Measurements from ENCODE around the gene PNCK.
"Not testable (repeated sequence)": the region's sequence is repeated elsewhere in the genome, so short reads cannot be mapped to it uniquely, and the experiment has no call there.

PNCK gene

DNA sequence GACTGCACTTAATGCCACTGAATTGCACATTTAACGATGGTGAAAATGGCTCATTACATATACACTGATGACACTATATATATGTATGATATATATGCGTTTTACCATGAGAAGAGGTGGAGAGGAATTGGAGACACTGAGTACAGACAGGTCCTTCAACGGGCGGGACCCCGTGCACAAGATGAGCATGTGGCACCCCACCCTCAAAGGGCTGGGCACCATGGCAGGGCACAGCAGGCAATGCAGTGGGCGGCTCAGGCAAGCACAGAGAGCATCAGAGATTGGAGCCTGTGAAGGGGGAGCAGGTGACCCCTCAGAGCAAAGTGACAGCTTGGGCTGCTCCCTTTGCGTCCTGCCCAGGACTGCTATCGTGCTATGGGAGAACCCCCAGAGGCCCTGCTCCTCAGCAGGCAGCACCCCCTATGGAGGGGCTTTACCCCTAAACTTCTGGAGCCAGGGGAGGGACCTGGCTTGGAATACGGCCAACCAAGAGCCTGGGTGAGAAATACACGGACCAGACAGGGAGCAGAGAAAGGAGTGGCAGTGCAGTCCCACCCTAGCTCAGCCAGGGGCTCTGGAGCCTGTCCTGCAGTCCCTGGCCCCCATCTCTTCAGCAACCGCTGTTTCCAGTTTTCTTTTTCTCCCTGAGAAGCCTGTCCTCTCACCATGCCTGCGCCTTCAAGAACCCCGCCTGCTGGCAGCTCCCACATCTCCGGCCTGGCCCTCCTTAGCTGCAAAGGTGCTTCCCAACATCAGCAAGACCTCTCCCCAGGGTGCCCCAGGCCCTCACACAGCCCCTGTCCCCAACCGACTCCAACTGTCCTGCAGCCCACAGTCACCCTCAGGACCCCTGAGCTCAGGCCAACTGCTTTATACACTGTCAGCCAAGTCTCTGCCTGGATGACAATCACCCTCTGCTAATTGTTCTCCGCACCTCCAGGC is 24.6 kb upstream of the PNCK start:
- no peak for DNase-seq

DNA sequence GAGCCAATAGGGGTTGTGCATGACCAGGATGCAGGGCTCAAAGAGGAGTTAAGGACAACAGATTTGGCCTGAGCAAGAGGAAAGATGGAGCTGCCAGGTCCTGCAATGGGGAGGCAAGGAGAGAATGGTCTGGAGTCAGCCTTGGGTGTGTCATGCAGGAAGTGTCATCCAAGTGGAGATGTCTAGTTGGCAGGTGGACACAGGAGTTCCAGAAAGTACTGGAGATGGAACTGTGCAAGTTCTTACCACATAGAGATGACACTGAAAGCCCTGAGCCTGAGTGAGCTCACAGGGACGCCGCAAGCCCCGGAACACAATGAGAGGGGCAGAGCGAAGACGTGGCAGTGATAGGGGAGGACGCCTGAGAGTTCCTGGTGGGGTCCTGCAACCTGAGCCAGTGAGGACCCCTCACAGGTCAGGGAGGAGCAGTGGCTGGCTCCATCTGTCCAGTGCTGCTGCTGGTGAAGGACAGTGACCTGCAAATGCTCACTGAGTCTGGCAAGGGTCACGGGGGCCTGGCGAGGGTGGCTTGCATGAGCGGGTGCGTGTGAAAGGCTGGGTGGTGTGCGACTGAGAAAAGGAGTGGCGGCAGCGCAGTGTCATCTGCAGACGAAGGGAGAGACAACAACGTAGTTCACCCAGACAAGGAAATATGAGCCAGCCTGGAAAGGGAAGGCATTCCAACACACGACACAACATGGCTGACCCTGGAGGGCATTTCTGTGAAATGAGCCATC is 23.5 kb upstream of the PNCK start:
- not testable (repeated sequence) for DNase-seq

DNA sequence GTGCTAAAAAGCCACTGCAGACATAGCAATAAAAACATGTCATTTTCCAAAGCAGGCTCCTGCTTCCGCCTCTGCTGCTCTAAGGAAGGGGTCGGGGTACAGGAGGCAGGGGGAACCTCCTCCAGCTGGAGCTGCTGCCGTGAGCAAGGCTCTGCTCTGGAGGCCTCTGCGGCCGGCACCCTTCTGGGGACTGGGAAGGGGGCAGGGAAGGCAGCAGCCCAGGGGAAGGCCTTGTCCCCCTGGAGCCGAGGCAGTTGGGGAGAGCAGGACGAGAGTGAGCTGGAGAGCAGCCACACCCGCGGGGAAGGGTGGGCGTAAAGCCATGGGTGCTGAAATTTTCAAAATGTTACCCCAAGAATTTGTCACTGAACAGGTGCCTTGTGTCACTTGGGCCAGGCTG is 22.9 kb upstream of the PNCK start:
- not testable (repeated sequence) for DNase-seq

DNA sequence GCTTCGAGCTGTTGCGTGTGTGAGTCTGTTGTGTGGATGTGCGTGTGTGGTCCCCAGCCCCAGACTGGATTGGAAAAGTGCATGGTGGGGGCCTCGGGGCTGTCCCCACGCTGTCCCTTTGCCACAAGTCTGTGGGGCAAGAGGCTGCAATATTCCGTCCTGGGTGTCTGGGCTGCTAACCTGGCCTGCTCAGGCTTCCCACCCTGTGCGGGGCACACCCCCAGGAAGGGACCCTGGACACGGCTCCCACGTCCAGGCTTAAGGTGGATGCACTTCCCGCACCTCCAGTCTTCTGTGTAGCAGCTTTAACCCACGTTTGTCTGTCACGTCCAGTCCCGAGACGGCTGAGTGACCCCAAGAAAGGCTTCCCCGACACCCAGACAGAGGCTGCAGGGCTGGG is 22.5 kb upstream of the PNCK start:
- no peak for DNase-seq

DNA sequence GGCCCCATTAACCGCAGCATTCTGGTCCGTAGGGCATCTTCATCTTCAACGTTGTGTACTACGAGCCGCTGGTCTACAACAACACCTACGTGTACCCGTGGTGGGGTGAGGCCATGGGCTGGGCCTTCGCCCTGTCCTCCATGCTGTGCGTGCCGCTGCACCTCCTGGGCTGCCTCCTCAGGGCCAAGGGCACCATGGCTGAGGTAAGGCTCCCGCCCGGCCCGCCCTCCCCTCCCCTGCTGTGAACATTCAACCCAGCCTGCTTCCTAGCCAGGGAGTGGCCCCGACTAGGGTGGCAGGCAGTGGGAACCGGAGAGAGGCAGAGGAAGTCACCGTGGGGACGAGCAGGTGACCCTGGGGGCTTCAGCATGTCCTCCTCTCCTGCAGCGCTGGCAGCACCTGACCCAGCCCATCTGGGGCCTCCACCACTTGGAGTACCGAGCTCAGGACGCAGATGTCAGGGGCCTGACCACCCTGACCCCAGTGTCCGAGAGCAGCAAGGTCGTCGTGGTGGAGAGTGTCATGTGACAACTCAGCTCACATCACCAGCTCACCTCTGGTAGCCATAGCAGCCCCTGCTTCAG is 21.2 kb upstream of the PNCK start:
- no peak for DNase-seq

DNA sequence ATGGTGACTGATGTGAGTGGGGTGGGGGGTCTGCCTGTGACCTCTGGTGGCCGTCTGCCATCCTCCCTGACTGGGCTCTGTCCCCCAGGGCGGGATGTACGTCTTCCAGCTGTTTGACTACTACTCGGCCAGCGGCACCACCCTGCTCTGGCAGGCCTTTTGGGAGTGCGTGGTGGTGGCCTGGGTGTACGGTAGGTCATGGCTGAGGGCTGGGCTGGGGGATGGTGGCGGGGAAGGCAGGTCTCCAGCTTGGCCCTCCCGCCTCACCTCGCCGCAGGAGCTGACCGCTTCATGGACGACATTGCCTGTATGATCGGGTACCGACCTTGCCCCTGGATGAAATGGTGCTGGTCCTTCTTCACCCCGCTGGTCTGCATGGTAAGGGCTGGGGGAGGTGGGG is 20.6 kb upstream of the PNCK start:
- not testable (repeated sequence) for DNase-seq

DNA sequence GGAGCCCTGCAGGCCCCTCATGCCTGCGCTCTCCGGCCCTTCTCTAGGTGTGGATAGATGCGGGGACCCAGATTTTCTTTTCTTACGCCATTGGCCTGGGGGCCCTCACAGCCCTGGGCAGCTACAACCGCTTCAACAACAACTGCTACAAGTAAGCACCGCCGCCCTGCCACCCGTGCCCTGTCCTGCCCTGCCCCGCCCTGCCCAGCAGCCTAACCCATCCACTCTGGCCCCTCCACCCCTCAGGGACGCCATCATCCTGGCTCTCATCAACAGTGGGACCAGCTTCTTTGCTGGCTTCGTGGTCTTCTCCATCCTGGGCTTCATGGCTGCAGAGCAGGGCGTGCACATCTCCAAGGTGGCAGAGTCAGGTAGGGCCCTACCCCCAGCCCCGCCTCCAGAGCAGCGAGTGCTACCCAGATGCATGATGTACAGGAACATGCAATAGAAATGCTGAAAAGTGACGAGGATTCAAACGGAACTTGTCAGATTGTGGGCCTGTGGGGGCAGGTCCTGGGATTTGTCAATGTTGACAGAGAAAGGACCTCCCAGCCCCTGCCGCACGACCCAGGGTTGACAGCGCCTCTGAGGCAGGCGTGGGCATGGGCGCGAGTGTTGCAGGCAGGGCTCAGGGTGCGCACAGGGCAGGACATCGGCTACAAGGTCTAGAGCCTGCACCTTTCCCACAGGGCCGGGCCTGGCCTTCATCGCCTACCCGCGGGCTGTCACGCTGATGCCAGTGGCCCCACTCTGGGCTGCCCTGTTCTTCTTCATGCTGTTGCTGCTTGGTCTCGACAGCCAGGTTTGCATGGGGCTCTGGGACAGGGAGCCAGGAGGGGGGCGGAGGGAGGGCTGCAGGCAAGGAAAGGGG is 19.8 kb upstream of the PNCK start:
- DNase-seq: no peak

DNA sequence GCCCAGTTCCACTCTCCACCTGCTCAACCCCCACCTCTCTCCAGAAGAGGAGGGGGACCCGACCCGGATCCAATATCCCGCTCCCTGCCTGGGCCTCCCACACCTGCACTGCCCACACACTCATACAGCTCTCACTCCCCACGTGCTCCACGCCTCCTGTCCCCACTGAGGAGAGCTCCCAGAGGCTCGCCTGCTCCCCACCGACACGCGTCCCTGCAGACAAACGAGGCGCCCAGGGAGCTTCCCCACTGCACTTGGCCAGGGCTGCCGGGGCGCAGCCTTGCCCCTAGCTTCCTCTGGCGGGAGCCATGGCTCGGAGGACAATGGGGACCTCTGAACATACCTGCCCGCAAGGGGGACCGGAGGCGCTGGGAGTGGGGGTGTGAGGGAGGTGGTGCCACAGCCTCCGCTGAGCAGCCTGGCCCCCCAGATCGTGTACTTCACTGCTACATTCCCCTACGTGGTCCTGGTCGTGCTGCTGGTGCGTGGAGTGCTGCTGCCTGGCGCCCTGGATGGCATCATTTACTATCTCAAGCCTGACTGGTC is 19.1 kb upstream of the PNCK start:
- DNase-seq: no peak

DNA sequence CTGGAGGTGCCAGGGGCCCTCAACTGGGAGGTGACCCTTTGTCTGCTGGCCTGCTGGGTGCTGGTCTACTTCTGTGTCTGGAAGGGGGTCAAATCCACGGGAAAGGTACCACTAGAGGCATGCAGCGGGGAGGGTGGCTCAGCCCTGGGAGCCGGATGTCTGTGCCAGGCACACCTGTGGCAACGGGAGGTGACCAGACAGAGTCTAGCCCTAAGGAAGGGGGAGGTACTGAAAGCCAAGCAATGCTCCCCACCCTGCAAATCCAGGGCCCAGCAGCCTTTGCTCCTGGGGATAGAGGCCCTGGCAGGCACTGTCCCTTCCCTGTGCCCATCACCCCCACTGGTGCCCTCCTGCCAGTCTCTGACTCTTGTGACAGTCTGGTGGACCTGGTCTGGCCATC is 18.4 kb upstream of the PNCK start:
- DNase-seq: no peak

DNA sequence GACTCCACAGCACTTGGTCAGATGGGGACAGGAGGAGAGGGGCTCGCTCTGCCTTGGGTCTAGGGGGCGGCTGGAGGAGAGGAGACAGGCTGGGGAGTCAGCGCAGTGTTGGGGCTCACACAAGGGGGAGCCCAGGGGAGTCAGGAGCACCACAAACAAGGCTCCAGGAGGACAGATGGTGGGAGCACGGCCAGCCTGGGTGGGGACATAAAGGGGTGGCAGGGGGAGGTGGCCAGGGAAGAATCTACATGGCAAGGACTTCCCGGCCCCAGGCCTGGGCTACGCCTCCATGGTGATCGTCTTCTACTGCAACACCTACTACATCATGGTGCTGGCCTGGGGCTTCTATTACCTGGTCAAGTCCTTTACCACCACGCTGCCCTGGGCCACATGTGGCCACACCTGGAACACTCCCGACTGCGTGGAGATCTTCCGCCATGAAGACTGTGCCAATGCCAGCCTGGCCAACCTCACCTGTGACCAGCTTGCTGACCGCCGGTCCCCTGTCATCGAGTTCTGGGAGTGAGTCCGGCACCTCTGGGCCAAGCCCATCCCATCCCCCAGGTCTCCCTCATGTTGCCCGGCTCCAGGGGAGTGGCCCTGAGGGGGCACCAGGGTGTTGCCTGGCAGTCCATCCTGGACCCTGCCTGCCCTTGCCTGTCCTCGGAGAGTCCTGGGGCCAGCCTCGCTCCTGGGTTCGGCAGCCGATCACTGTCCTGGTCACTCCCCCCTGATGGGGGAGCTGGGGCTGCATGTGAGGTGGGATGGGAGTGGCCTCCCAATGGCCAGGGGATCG is 17.6 kb upstream of the PNCK start:
- DNase-seq: not testable (repeated sequence)

DNA sequence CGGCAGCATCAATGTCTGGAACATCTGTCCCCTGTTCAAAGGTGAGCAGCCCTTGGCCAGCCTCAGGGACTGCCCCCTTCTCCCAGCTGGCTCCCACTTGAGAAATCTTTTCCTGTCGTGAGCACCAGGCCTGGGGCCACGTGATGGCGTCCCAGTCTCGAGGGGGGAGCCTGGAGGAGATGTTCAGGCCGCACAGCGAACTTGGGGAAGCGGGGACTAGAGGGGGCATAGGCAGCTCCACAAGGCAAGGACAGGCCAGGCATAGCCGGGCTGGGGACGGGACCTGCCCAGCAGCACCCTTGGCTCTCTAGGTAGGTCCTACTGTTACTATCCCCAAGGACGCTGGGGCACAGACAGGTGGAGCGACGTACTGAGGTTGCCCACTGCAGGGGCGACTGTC is 16.9 kb upstream of the PNCK start:
- DNase-seq: no peak

DNA sequence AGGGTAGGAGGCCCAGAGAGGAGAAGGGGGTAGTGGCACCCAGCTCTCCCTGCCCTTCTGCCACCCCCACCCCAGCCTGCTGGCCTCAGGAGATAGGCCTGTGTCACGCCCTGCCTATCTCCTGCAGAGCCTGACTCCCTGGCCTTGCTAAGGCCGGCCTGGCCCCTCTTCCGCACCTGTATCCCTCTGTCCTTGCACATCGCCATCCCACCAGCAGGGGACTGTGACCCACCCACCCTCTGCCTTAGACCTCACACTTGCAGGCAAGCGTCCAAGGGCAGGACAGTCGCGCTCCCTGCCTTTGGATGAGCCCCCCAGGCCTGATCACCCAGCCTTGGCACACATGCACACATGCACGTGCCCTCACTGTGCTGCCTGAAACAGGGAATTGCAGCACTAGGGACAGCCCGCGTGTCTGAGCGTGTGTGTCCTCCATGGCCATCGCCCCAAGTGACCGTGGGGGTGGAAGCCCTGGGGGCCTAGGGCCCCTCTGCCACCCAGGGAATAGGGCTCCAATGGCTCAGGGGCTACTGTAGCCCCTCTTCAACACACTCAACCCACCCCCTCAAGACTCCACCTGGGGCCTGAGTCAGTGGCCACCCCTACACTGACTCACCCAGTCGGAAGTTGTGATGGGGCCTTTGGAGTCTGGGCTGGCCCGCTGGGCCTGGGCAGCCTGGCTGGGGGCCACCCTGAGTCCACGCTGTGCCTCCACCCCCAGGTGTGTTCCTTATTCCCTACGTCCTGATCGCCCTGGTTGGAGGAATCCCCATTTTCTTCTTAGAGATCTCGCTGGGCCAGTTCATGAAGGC is 16.2 kb upstream of the PNCK start:
- DNase-seq: no peak

DNA sequence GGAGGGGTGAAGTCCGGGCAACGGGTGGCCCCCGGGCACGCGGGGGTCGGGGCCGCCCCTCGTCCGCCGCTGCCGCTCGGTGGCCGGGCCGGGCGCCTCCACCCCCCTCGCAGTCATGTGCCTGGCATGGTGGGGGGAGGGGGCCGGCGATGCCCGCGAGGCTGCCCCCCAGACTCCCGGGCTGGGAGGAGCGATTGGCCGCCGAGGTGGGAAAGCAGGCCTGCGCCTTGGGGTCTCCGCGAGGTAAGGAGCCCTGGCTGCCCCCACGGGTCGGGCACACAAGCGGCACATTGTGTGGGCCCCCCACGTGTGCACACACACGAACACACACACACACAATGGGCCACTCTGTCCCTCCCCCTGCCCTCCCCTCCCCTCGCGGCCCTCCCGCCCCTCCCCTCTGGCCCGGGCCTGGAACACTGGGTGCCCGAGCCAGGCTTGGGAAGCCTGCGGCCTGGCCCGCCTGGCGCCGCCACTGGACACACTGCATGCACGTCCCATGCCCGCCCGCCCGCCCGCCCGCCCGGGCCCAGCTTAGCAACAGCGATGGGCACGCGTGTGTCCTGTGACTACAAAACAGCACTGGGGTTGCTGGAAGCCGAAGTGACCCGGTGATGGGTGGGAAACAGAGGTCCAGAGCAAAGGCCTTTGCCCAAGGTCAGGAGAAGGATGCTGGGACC is 15.4 kb upstream of the PNCK start:
- DNase-seq: no peak

DNA sequence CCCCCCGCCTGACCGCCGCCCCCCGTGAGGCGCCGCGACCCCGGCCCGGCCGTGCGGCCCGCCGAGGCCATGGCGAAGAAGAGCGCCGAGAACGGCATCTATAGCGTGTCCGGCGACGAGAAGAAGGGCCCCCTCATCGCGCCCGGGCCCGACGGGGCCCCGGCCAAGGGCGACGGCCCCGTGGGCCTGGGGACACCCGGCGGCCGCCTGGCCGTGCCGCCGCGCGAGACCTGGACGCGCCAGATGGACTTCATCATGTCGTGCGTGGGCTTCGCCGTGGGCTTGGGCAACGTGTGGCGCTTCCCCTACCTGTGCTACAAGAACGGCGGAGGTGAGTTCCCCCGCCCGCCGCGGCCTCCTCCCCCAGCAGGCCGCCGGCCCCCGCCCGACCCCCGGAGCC is 14.9 kb upstream of the PNCK start:
- DNase-seq: no peak

DNA sequence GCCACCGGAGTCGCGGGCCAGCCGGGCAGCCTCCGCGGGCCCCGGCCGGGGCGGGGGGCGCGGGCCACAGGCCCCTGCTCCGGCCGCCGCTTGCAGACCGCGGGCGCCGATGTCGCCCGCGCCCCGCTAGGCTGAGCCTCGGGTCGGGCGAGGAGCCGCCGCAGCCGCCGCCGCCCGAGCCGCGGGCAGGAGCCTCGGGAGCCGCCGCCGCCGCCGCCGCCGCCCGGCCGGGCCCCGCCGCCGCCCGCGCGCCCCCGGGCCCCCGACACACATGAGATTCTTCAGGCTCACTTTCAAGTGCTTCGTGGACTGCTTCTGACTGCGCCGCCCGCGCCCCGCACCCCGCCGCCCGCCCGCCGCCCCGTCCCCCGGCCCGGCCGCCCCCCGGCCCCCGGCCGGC is 14.5 kb upstream of the PNCK start:
- no peak for DNase-seq

DNA sequence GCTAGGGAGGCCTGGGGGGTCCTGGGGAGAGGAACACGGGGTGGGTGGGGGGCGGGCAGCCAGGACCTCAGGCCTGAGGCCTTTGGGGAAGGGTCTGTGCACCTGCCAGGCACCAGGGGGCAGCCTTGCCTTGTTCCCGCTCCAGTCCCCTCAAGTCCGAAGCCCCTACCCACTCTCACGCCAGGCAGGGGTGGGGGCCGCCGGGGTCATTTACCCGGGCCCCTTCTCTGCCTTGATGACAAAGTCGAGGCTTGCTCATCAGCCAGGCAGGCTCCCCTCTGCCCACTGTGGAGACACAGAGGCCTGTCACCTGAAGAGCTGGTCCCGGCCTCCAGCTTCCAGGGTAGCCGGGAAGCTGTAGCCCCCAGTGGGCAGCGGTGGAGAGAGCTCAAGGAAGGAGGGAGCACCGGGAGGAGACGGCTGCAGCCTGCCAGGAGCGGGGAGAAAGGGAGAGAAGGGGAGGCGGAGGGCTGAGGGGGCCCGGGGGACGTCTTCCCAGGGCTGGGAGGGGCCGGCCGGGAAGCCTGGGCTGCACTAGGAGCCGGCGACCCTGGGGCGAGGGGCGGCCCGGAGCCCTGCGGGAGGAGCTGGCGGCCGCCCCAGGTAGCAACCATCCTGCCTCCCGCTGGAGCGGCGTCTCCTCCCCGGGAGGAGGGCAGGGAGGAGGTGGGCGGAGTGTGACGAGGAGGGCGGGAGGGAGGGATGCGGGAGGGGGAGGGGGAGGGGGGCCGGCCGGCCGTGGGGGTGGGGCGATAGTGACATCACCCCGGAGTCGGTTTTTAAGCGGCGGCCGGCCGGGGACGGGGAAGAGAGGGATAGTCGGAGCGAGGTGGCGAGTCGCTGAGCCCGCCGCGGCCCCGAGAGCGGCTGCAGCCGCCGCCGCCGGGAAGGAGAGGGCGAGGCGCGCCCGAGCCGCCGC is 13.8 kb upstream of the PNCK start, which contains the start of gene SLC6A8:
SLC6A8 (plus strand) TSS at position 806 of the 919 bp plus-strand sequence. CDS start 649 bp downstream, outside the sequence.
- peak; percentile 20 for DNase-seq

DNA sequence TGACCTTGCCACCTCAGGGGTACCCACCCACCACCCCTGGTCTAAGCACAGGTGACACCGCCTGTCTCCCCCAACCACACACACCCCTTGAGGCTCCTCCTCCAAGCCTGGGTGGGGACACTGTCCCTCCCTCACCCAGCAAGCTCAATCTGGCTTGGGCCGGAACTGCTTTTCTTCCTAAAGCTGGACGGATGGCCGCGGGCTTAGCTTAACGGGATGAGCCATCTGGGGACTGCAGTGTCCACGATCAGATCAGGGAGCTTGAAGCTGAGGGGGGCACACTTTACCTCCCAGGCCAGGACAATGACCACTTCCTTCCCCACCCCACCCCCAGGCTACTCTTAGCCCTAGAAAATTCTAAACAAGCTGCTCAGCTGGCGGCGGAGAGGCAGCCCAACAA is 13.1 kb upstream of the PNCK start:
- DNase-seq: no peak

DNA sequence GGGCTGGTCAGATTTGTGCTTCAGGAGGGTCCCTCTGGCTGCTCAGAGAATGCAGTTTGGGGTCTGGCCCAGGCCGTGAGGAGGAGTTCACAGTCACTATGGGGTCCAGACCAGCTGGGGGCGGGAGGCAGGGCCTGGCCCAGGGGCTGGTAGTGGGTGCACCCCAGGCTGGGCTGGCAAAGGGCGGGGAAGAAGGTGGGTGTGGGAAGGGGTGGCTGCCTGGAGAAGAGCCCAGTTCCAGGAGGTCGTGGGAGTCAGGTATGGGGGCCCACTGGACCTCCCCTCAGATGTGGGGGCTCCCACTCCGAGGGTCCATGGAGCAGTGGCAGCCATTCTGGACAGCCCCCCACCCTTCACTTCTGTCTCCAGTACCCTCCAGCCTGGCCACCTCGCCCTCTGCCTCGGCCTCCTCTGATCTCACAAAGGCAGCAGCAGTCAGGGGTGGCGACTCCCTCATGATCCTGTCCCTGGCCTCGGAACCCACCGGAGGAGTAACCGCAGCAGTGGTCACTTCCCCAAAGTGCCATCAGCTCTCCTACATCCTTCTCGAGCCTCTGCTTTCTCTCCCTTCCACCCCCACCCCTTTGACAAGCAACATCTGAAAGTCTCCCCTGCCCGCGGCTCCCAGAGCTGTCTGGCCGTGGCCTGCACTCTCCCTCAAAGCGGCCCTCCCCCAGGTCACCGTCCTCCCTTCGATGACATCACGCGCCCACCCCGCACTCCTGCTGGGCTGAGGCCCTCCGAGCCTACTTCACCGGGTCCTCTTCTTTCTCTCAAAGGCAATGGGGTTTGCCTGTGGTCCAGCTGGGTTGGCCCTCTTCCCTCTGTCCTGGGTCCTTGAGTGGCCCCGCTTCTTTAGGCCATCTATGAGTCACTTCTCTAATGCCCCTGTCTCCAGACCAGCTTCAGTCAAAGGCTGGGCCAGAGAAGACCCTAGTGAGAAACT is 12.4 kb upstream of the PNCK start:
- DNase-seq: no peak

All from activated CD4-positive, alpha-beta T cell treated with anti-CD3 and anti-CD28 coated beads, Interleukin-2, amount 50 U/mL, for 16 hours (primary cell).